PFSK-1 (cell line): Measurements from ENCODE around the gene RNF14.

Experiments used
- FOXP2 ChIP-seq: optimal IDR thresholded peaks from 2 replicates; pipeline ENCODE3; 2011; ENCODE audit warnings: borderline replicate concordance, control low read depth, inconsistent platforms; ENCODE audit not compliant: insufficient read depth; ENCODE audit errors: extremely low read length, extremely low read depth
- POLR2AphosphoS5 ChIP-seq: IDR thresholded peaks from 2 replicates; pipeline ENCODE4 v1.6.1; 2012; ENCODE audit warnings: low read depth, mild to moderate bottlenecking, control low read depth, low read length, moderate library complexity
- TAF1 ChIP-seq: IDR thresholded peaks from 2 replicates; pipeline ENCODE4 v1.6.1; 2012; ENCODE audit warnings: low read length, control low read depth, borderline replicate concordance; ENCODE audit not compliant: insufficient read depth

- TF ChIP-seq TAF1, result no peak
- TF ChIP-seq POLR2AphosphoS5, result no peak
- TF ChIP-seq FOXP2, result no peak
Observed at GRCh38 chr5:142025637-142026036, 56.7 kb downstream of the RNF14 start.
